ENCODE measurements around the gene ZNF488. TPM values are rescaled to one million over a fixed set of nuclear protein-coding genes. Genes with fewer than 3 reads are reported as not detected.

The ZNF488 gene
- 0.09 TPM in 1 of 2 replicates, not detected in the other for total RNA-seq

GRCh38 chr10:47384148-47384921 is at the start of gene ZNF488:
Gene ZNF488, minus strand, starts transcription at chr10:47384293. Its CDS starts 15,464 bp downstream, at chr10:47368829.

GRCh38 chr10:47348138-47348651 is 35.9 kb downstream of the ZNF488 start, which contains the start of gene RBP3:
Gene RBP3, plus strand, starts transcription at chr10:47348363. Its CDS starts 122 bp downstream, at chr10:47348485.

GRCh38 chr10:47322300-47323061 is 61.6 kb downstream of the ZNF488 start, which contains the start of gene GDF2:
Gene GDF2, plus strand, starts transcription at chr10:47322454. Its CDS starts 215 bp downstream, at chr10:47322669.

Other genes with a start within 250 kb of the ZNF488 start
- gene GDF10, start 84.1 kb downstream of the ZNF488 start, total RNA-seq = under 0.01 and 0.33 TPM in 2 replicates
- gene GDF2, start 61.8 kb downstream of the ZNF488 start, total RNA-seq = not detected in 2 replicates
- gene RBP3, start 35.9 kb downstream of the ZNF488 start, total RNA-seq = not detected in 2 replicates
- gene ANXA8, start 99.8 kb upstream of the ZNF488 start, total RNA-seq = not detected in 2 replicates
- gene FAM25G, start 107.4 kb upstream of the ZNF488 start, total RNA-seq = not detected in 2 replicates
- 1.2 and 1.5 TPM in 2 replicates for gene AGAP9, start 139.3 kb upstream of the ZNF488 start, total RNA-seq

All from dermis lymphatic vessel endothelial cell (primary cell).